GM12872 (cell line): ENCODE data around the gene PHPT1.

Experiments
- TF ChIP-seq, protein P1 (sequence below): IDR thresholded peaks from 3 replicates; pipeline ENCODE4 v1.5.1; 2011; ENCODE audit warnings: low read depth, mild to moderate bottlenecking, low read length, moderate library complexity; ENCODE audit not compliant: insufficient read depth

Gene PHPT1

DNA sequence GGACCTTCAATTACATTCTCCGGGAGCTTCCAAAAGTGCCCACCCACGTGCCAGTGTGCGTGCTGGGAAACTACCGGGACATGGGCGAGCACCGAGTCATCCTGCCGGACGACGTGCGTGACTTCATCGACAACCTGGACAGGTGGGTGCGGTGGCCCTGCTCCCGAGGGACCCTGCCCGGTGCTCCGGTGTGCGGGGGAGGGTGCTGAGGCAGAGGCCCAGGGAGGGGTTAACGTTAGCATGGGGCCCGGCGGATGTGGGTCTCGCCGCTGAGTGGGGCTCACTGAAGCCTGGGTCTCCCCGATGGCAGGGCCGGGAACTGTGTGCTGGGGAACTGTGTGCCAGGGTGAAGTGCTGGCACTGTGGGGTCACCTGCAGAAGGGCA is 17.5 kb upstream of the PHPT1 start:
- TF ChIP-seq, protein P1, sequence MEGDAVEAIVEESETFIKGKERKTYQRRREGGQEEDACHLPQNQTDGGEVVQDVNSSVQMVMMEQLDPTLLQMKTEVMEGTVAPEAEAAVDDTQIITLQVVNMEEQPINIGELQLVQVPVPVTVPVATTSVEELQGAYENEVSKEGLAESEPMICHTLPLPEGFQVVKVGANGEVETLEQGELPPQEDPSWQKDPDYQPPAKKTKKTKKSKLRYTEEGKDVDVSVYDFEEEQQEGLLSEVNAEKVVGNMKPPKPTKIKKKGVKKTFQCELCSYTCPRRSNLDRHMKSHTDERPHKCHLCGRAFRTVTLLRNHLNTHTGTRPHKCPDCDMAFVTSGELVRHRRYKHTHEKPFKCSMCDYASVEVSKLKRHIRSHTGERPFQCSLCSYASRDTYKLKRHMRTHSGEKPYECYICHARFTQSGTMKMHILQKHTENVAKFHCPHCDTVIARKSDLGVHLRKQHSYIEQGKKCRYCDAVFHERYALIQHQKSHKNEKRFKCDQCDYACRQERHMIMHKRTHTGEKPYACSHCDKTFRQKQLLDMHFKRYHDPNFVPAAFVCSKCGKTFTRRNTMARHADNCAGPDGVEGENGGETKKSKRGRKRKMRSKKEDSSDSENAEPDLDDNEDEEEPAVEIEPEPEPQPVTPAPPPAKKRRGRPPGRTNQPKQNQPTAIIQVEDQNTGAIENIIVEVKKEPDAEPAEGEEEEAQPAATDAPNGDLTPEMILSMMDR = no peak

DNA sequence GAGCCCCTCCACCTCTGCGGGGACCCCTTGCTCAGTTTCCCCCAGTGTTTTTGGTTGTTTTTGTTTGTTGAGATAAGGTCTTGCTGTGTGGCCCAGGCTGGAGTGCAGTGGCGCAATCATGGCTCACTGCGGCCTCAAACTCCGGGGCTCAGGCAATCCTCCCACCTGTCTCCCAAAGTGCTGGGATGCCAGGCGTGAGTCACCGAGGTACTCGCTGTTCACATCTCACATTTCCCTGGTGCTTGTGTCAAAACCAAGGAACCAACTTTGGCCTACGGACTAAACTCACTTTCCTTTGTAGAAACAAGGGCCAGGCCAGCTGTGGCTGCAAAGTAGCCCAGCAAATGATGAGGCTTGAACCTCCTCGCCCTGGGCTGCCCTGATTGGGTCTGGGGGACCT is 16.6 kb upstream of the PHPT1 start:
- TF ChIP-seq, protein P1 = no peak

DNA sequence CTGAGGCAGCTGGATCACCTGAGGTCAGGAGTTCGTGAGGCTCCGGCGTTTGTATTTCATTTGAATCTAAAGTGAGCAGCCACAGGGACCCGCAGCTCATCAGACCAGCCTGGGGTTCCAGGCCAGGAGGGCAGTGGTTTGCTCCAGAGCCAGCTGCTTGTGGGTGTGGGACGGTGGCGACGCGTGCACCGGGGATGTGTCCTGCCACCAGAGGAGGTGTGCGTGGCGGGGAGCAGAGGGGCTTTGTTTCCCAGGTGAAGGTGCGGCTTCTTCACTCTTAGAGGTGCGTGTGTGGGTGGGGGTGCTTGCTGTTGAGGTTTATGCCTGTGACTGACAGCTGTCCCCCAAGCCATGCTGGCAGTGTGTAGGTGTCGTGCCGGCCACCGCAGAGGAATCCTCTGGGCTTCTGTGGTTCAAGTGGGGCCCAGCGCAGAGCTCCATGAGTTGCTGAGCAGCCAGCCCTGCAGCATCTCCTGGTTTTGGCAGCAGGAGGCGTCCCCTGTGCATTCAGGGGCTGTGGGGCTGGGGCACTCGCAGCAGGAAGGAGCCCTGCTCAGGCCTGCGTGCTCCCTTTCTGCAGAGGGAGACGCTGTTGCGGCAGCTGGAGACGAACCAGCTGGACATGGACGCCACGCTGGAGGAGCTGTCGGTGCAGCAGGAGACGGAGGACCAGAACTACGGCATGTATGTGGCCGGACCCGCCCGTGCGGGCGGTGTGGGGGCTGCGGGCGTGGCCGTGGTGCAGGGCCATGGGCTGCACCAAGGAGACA is 13.9 kb upstream of the PHPT1 start:
- TF ChIP-seq, protein P1 = no peak

DNA sequence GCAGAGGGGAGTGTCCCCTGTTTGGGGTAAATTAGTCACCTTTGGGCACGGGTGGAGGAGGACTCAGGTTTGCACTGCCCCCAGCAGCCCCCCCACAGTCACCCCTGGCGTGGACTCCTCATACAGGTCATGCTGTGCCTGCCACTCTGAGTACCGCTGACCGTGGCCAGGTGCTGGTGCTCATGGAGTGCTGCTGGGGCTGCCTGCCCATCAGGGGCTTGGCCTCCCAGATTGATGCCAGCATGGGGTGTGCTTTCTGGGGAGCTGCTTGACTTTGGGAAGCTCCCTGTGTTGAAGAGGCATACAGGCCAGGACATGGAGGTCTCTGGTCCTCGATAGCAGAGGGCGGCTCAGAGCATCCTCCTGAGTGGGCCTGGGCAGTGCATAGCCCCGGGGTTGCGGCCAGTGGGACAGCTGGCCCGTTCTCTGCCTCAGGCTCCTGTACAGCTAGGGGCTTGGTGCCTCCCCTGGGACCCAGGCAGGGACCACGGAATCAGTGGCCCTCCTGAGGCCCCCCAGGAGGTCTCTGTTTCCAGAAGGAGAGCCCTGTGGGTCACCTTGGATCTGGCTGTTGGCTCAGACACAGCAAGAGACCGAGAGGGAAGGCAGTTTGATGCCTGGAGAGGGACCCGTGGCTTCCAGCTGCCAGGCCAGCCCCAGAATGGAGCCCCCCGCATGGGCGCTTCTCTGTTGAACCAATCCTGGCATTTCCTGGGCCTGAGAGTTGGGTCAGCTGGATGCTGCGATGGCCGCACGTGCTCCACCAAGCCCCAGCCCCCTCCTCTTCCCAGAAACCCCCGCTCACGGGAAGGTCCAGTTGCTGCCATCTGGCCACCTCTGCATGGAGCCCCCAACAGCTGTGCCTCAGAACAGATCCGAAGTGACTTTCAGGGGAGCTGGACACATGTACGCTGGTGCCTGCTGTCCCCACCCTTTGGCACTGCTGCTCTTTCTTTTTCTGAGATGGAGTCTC is 13.0 kb upstream of the PHPT1 start:
- TF ChIP-seq, protein P1 = no peak

DNA sequence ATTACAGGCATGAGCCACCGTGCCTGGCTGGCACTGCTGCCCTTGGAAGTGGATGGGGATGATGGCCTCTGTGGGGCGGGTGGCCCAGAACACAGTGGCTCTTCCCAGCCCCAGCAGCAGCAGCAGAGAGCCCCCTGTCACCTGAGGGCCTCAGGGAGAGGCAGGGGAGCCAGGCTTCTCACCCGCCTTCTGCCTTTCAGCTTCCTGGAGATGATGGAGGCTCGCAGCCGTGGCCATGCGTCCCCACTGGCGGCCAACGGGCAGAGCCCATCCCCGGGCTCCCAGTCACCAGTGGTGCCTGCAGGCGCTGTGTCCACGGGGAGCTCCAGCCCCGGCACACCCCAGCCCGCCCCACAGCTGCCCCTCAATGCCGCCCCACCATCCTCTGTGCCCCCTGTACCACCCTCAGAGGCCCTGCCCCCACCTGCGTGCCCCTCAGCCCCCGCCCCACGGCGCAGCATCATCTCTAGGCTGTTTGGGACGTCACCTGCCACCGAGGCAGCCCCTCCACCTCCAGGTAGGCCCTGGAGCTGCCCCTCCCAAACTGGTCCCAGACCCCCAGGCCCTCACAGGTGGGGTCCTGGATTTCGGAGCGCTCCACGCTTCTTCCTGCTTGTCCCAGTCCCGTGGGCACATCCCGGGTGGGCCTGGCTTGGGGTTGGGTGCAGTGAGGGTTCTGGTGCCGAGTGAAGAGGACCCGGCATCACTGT is 11.9 kb upstream of the PHPT1 start:
- TF ChIP-seq, protein P1 = no peak

DNA sequence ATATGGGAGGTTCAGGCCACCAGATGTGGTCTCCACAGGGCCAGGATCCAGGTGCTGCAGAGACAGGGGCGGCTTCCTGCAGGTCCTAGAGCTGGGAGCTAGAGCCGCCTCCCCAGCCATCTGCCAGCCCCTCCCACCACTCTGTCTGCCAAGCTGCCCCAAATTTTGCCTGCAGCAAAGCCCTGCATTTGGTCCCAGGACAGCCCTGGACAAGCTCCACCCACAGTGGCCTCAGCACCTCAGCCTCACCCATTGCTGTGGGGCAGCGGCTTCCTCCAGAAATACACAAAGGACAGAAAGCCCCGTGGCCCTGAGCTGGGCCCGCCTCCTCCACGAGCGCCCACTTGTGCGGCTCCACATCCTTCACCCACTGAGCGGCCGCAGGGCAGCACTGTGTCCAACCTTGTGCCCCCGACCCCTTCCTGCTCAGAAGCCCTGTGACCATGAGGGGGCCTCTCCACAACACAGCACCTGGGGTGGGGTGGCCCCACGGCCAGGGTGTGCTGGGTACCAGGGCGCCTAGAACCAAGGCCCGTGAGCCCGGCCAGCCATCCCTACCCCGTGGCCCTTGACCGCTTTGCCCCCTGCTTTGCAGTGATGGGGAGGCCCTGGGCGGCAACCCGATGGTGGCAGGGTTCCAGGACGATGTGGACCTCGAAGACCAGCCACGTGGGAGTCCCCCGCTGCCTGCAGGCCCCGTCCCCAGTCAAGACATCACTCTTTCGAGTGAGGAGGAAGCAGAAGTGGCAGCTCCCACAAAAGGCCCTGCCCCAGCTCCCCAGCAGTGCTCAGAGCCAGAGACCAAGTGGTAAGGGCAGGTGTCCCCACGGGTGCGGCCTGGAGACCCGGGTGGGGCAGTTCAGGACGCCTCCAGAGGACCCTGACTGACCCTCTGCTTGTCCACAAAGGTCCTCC is 10.6 kb upstream of the PHPT1 start:
- TF ChIP-seq, protein P1 = no peak
